Activated CD4-positive, alpha-beta T cell treated with anti-CD3 and anti-CD28 coated beads, Interleukin-2, amount 10 ng/mL, durations not matched to agents 24 days and 14 days (primary cell): ENCODE results near the gene ZNF140. TPM values are rescaled to one million over a fixed set of nuclear protein-coding genes. Genes with fewer than 3 reads are reported as not detected.
A peak's percentile ranks its signal among the peaks of the same experiment; 100 is the strongest.

Experiments
- DNase-seq: peaks from one replicate; pipeline ENCODE4 v3.0.0; 2022
- H3K27ac Mint-ChIP-seq: one replicate; pipeline ENCODE4 v1.8.0; 2022; ENCODE audit warnings: mild to moderate bottlenecking, mixed read lengths
- H3K27me3 Mint-ChIP-seq: one replicate; pipeline ENCODE4 v1.8.0; 2022; ENCODE audit warnings: mixed read lengths
- H3K36me3 Mint-ChIP-seq: one replicate; pipeline ENCODE4 v1.8.0; 2022; ENCODE audit warnings: low read depth, mild to moderate bottlenecking, mixed read lengths
- H3K4me1 Mint-ChIP-seq: one replicate; pipeline ENCODE4 v1.8.0; 2021; ENCODE audit warnings: mixed read lengths
- H3K4me3 Mint-ChIP-seq: one replicate; pipeline ENCODE4 v1.8.0; 2022; ENCODE audit warnings: mild to moderate bottlenecking, moderate library complexity, mixed read lengths
- H3K9me3 Mint-ChIP-seq: one replicate; pipeline ENCODE4 v1.8.0; 2021; ENCODE audit warnings: mixed read lengths
- intact Hi-C: fragments of 100-400 bp; cut with micrococcal nuclease; formaldehyde crosslinking; loops from one replicate; pipeline ENCODE4 v1.15.1; 2023
- total RNA-seq: library from RNA; stranded (reverse); gene quantifications from 2 replicates; pipeline ENCODE4 v1.2.3, GENCODE V29; 2022

Gene ZNF140
- total RNA-seq, 1 donor from 2014 or later, result 14.5 TPM

GRCh38 chr12:133105620-133106019, 24.9 kb downstream of the ZNF140 start:
- no peak overlapping the region for H3K4me3 Mint-ChIP-seq
- no peak overlapping the region for H3K27ac Mint-ChIP-seq
- H3K4me1 Mint-ChIP-seq, result no peaks in the 10 kb centered on the region

DNA sequence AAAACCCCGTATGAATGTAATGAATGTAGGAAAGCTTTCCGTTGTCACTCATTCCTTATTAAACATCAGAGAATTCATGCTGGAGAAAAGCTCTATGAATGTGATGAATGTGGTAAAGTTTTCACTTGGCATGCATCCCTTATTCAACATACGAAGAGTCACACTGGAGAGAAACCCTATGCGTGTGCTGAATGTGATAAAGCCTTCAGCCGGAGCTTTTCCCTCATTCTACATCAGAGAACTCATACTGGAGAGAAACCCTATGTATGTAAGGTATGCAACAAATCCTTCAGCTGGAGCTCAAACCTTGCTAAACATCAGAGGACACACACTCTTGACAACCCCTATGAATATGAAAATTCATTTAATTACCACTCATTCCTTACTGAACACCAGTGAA, 25.5 kb downstream of the ZNF140 start:
- no peaks in the 10 kb centered on the region for H3K27me3 Mint-ChIP-seq
- H3K4me3 Mint-ChIP-seq, result no peak overlapping the region
- peaks cover 76% of the 10 kb centered on the region for H3K36me3 Mint-ChIP-seq
- intact Hi-C loops, result no loop called here
- H3K9me3 Mint-ChIP-seq, result peaks cover 24% of the 10 kb centered on the region
- no peaks in the 10 kb centered on the region for H3K4me1 Mint-ChIP-seq
- no peak overlapping the region for H3K27ac Mint-ChIP-seq
- DNase-seq, result no peak

More at GRCh38 chr12:133105620-133106019, 24.9 kb downstream of the ZNF140 start:
- Mint-ChIP-seq H3K9me3 (peaks cover 24% of the 10 kb centered on the region), H3K36me3 (peaks cover 81% of the 10 kb centered on the region), H3K27me3 (no peaks in the 10 kb centered on the region)
- no peak for DNase-seq
- intact Hi-C loops, result no loop called here

DNA sequence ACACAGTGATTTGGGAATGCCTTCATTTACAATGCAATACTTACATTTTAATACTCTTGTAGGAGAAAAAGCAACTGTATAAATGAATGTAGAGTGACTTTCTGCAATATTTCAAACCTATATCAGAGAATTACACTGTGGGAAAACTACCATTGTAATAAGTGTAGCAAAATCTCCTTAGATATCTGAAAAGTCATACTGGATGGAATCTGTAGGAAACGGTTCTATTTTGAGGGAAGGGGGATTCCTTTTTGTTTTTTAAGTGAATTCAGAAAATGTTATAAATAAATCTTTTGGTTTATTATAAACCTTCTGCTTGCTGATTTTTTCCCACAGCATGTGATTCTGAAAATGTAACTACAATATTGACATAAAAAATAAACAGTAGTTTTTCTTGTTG, 26.4 kb downstream of the ZNF140 start:
- no peak for DNase-seq
- Mint-ChIP-seq H3K36me3 (peaks cover 70% of the 10 kb centered on the region), H3K27ac (no peak overlapping the region), H3K4me3 (no peak overlapping the region), H3K4me1 (no peaks in the 10 kb centered on the region), H3K27me3 (no peaks in the 10 kb centered on the region), H3K9me3 (peaks cover 20% of the 10 kb centered on the region)
- intact Hi-C loops, result no loop called here

- H3K27me3 Mint-ChIP-seq, result no peaks in the 10 kb centered on the region
- peaks cover 63% of the 10 kb centered on the region for H3K36me3 Mint-ChIP-seq
- peaks cover 20% of the 10 kb centered on the region for H3K9me3 Mint-ChIP-seq
- no peak overlapping the region for H3K4me3 Mint-ChIP-seq
- intact Hi-C loops, result no loop called here
- H3K4me1 Mint-ChIP-seq, result no peaks in the 10 kb centered on the region
- H3K27ac Mint-ChIP-seq, result no peak overlapping the region
- DNase-seq, result no peak
These were observed 27.4 kb downstream of the ZNF140 start for GRCh38 chr12:133108150-133108549.

GRCh38 chr12:133120385-133121191, 39.9 kb downstream of the ZNF140 start:
- no peak overlapping the region for H3K4me3 Mint-ChIP-seq
- H3K27ac Mint-ChIP-seq, result no peak overlapping the region
- H3K27me3 Mint-ChIP-seq, result no peaks in the 10 kb centered on the region
- intact Hi-C loops, result no loop called here
- peaks cover 32% of the 10 kb centered on the region for H3K9me3 Mint-ChIP-seq
- no peaks in the 10 kb centered on the region for H3K4me1 Mint-ChIP-seq
- no peak for DNase-seq
- H3K36me3 Mint-ChIP-seq, result peaks cover 64% of the 10 kb centered on the region

- no peak overlapping the region for H3K4me3 Mint-ChIP-seq
- intact Hi-C loops, result no loop called here
- H3K36me3 Mint-ChIP-seq, result peaks cover 70% of the 10 kb centered on the region
- peaks cover 3% of the 10 kb centered on the region for H3K4me1 Mint-ChIP-seq
- no peaks in the 10 kb centered on the region for H3K27me3 Mint-ChIP-seq
- DNase-seq, result no peak
- H3K9me3 Mint-ChIP-seq, result peaks cover 24% of the 10 kb centered on the region
- no peak overlapping the region for H3K27ac Mint-ChIP-seq
These were observed 44.0 kb downstream of the ZNF140 start for GRCh38 chr12:133124674-133125073.

DNA sequence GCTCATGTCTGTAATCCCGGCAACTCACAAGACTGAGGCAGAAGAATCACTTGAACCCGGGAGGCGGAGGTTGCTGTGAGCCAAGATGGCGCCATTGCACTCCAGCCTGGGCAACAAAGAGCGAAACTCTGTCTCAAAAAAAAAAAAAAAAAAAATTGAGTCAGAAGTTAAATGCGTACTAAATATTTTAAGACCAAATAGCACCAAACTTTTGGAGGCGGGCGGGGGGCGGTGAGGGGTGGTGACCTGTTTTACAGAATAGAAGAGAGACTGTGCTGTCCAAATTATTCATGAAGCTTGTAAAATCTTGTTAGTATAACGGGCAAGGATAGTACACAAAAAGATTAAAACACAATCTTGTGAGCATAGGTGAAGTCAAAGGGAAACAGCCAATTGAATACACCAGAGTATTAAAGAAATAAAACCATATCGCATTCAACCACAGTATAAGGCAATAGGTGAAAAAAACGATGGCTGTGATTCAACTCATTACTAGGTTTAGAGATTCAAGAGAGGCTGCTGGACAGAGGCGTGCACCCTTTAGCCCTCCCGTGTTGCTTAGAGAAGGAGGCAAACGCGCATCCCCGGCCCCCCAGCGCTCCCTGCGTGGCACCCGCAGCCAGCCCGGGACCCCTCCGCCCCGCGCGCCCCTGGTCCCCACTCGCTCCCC, 48.8 kb downstream of the ZNF140 start:
- Mint-ChIP-seq H3K36me3 (peaks cover 65% of the 10 kb centered on the region), H3K9me3 (peaks cover 18% of the 10 kb centered on the region), H3K27ac (peak overlapping the region; percentile 99), H3K4me1 (peaks cover 11% of the 10 kb centered on the region), H3K27me3 (no peaks in the 10 kb centered on the region), H3K4me3 (peak overlapping the region; percentile 98)
- intact Hi-C loops, result loop anchor here (1.0 kb wide), 6 partner anchors 49 to 221 kb away; partner anchors contain the start of genes ZNF140, ZNF26, ZNF268 and ZNF605
- DNase-seq, result no peak

- H3K27ac Mint-ChIP-seq, result peak within 1 kb of the TSS; percentile 99
- intact Hi-C loops, result loop anchor here (1.0 kb wide), 6 partner anchors 50 to 222 kb away; partner anchors contain the start of genes ZNF140, ZNF26, ZNF268 and ZNF605
- H3K27me3 Mint-ChIP-seq, result no peaks in the 10 kb centered on the region
- peaks cover 11% of the 10 kb centered on the region for H3K4me1 Mint-ChIP-seq
- peak within 1 kb of the TSS; percentile 98 for H3K4me3 Mint-ChIP-seq
- H3K9me3 Mint-ChIP-seq, result peaks cover 24% of the 10 kb centered on the region
- DNase-seq, result peak; percentile 99
- H3K36me3 Mint-ChIP-seq, result peaks cover 66% of the 10 kb centered on the region
These were observed 49.5 kb downstream of the ZNF140 start, which contains the start of the genes ZNF10 and ZNF891 for GRCh38 chr12:133130038-133130807. ZNF10 (plus strand) TSS chr12:133130627; CDS start chr12:133144493, 13,866 bp downstream. ZNF891 (minus strand) TSS chr12:133130274; CDS start chr12:133121918, 8,356 bp downstream.

GRCh38 chr12:133130808-133131128, 50.0 kb downstream of the ZNF140 start:
- Mint-ChIP-seq H3K9me3 (peaks cover 25% of the 10 kb centered on the region), H3K27ac (peak overlapping the region; percentile 99), H3K36me3 (peaks cover 66% of the 10 kb centered on the region), H3K27me3 (no peaks in the 10 kb centered on the region), H3K4me1 (peaks cover 11% of the 10 kb centered on the region), H3K4me3 (peak overlapping the region; percentile 98)
- intact Hi-C loops, result loop anchor here (1.0 kb wide), 6 partner anchors 50 to 222 kb away; partner anchors contain the start of genes ZNF140, ZNF26, ZNF268 and ZNF605
- no peak for DNase-seq

DNA sequence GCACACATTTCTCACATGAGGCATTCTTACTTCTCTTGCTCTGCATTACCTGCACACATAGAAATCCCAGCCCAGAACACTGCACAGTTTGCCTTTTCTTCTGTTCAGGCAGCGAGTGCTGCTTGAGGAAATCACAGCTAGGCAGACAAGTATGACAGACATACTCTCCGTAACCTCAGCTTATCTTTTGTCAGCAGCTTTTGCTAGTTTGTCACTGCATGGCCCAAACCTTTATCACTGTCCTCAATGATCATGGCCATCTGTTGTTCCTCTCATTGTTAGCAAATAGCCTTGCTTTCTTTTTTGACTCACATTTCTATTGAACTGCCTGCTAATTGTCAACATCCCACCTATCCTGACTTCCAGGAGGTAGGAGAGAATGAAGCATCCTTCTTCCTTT, 55.0 kb downstream of the ZNF140 start:
- no peaks in the 10 kb centered on the region for H3K27me3 Mint-ChIP-seq
- DNase-seq, result no peak
- H3K4me3 Mint-ChIP-seq, result no peak overlapping the region
- no peak overlapping the region for H3K27ac Mint-ChIP-seq
- intact Hi-C loops, result no loop called here
- peaks cover 39% of the 10 kb centered on the region for H3K9me3 Mint-ChIP-seq
- H3K4me1 Mint-ChIP-seq, result peaks cover 5% of the 10 kb centered on the region
- H3K36me3 Mint-ChIP-seq, result peaks cover 71% of the 10 kb centered on the region

DNA sequence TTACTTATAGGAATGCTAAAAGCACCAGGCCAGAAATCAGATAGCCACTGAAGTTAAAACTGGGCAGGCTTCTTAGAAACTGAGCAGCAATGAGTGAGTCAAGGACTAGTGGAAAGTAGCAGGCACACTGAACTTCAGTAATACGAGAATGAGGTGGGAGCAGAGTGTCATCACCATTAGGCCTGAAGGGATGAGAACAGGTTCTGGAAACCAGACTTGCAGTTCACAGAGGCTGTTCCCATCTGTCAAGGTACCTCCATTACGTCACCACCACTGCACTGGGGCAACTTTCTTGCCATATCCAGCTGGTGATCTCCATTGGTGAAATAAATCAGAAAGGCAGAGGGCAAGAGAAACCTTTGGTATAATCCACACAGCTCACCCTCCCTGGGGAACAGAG, 65.3 kb downstream of the ZNF140 start:
- no peak for DNase-seq
- no peaks in the 10 kb centered on the region for H3K4me1 Mint-ChIP-seq
- peaks cover 59% of the 10 kb centered on the region for H3K36me3 Mint-ChIP-seq
- H3K27ac Mint-ChIP-seq, result no peak overlapping the region
- H3K27me3 Mint-ChIP-seq, result no peaks in the 10 kb centered on the region
- H3K4me3 Mint-ChIP-seq, result no peak overlapping the region
- peaks cover 51% of the 10 kb centered on the region for H3K9me3 Mint-ChIP-seq
- intact Hi-C loops, result no loop called here

- no peak overlapping the region for H3K27ac Mint-ChIP-seq
- no peak overlapping the region for H3K4me3 Mint-ChIP-seq
- peaks cover 63% of the 10 kb centered on the region for H3K36me3 Mint-ChIP-seq
- peaks cover 34% of the 10 kb centered on the region for H3K9me3 Mint-ChIP-seq
- intact Hi-C loops, result no loop called here
- no peaks in the 10 kb centered on the region for H3K27me3 Mint-ChIP-seq
- no peaks in the 10 kb centered on the region for H3K4me1 Mint-ChIP-seq
- no peak for DNase-seq
These were observed 75.5 kb downstream of the ZNF140 start for GRCh38 chr12:133156125-133156690.
